AG10803 (cell line): Measurements from ENCODE around the gene TRAPPC1.

ENCODE experiments used
- DNase-seq: peaks from one replicate; pipeline ENCODE4 v3.0.0; 2010; ENCODE audit warnings: low read depth
- H3K4me3 ChIP-seq: 2 replicates; pipeline ENCODE4 v1.5.1; 2011; ENCODE audit warnings: mild to moderate bottlenecking, low read length, control low read depth
- TF ChIP-seq, protein P1 (sequence below): conservative IDR thresholded peaks from 2 replicates; pipeline ENCODE4 v1.5.1; 2011; ENCODE audit warnings: mild to moderate bottlenecking, low read length, control low read depth, inconsistent platforms

The TRAPPC1 gene

GRCh38 chr17:7929158-7930023 lies 2.4 kb downstream of the TRAPPC1 start, which contains the start of gene KCNAB3:
TSS of gene KCNAB3 (minus strand) at chr17:7929856. CDS start at chr17:7929435, 421 bp downstream.
- peak; percentile 66 for DNase-seq
- peak within 1 kb of the TSS; percentile 98 for H3K4me3 ChIP-seq
- TF ChIP-seq, protein P1, sequence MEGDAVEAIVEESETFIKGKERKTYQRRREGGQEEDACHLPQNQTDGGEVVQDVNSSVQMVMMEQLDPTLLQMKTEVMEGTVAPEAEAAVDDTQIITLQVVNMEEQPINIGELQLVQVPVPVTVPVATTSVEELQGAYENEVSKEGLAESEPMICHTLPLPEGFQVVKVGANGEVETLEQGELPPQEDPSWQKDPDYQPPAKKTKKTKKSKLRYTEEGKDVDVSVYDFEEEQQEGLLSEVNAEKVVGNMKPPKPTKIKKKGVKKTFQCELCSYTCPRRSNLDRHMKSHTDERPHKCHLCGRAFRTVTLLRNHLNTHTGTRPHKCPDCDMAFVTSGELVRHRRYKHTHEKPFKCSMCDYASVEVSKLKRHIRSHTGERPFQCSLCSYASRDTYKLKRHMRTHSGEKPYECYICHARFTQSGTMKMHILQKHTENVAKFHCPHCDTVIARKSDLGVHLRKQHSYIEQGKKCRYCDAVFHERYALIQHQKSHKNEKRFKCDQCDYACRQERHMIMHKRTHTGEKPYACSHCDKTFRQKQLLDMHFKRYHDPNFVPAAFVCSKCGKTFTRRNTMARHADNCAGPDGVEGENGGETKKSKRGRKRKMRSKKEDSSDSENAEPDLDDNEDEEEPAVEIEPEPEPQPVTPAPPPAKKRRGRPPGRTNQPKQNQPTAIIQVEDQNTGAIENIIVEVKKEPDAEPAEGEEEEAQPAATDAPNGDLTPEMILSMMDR, result no peak

DNA sequence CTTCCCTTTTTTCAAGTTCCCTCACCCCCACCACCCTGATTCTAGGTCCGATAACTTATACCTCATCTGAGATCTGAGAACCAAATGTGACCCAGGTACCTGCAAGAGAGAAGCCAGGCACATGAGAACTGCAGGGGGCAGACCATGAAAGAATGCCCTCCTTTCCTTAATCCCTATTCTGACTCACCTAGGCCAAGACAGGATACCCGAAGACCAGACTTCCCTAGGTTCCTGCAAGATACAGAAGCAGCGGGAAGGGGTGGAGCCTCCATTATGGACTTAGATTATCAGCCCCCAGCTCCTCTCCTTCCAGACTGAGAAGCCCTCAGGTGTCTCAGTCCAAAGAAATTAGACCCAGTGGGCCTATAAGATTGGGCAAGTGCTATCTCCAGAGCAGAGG lies 4.2 kb downstream of the TRAPPC1 start:
- TF ChIP-seq, protein P1, result no peak
- no peak overlapping the region for H3K4me3 ChIP-seq
- DNase-seq, result no peak

GRCh38 chr17:7922845-7923628 lies 8.7 kb downstream of the TRAPPC1 start:
- TF ChIP-seq, protein P1, result no peak
- H3K4me3 ChIP-seq, result peak overlapping the region; percentile 60
- DNase-seq, result peak; percentile 78

DNA sequence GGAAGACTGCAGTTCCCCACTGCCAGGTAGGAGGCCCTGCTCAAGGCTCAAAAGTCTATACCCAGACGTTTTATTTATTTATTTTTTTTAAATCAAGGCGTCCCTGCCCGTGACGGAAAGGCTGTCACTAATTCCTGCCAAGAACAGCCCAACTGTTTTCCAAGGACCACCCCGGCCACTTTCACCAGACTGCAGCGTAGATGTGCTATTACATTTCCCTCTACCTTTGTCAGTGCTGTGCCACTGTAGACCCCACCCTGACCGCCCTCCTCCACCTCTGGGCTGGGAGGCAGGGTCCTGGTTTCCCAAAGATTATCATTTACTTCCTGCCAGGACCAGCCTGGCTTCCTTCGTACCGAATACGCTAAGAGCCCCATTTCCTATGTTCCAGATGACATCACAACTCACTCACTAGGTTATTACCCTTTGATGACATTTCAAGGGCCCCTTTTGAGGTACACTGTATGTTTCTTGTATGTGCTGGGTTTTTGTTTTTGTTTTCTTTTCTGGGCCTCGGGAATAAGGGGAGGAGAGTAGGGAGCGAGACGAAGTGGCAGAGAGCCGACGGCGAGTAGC lies 9.4 kb downstream of the TRAPPC1 start:
- no peak for DNase-seq
- TF ChIP-seq, protein P1, result no peak
- peak overlapping the region; percentile 60 for H3K4me3 ChIP-seq

DNA sequence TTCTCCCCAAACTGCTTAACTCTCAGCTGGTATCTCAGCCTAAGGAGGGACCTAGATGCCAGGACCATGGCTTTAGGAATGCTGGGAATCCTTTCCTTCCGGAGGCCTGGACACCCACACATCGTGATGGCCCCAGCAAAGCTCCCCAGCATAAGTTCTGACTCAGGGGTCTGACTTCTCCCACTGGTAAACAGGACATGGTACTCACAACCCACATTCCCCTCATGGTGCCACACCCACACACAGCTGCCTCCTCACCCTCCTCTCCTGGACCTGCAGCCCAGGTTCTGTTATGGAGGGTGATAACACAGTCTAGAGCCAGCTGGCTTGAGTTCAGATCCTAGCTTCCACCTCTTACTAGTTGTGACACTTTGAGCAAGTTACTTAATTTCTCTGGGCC lies 14.9 kb downstream of the TRAPPC1 start:
- TF ChIP-seq, protein P1, result no peak
- DNase-seq, result peak; percentile 59

DNA sequence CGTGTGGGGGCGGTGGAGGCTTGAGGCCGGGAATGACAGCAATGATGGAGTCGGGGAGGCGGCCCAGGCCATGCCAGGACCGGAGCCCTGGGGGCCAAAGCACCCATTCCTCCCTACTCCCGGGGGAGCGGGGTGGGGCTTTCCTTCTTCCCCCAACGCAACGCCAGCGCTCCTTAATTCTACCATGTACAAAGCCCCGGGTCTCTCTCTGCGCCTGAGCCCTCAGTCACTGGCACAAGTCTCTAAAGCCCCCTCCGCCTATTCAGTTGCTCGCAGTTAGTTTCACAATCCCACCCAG lies 15.4 kb downstream of the TRAPPC1 start:
- TF ChIP-seq, protein P1, result no peak
- peak overlapping the region; percentile 60 for H3K4me3 ChIP-seq
- DNase-seq, result no peak

More for the DNA sequence above, 14.9 kb downstream of the TRAPPC1 start:
- no peak overlapping the region for H3K4me3 ChIP-seq
